K562 (cell line): Measurements from ENCODE around the gene AGAP3. TPM values are rescaled to one million over a fixed set of nuclear protein-coding genes. Genes with fewer than 3 reads are reported as not detected.
A peak's percentile ranks its signal among the peaks of the same experiment; 100 is the strongest.

Experiments used
- ATF6 ChIP-seq: sonication (generic); formaldehyde crosslinking; IDR thresholded peaks from 2 replicates; pipeline ENCODE4 v1.4.0; 2020; ENCODE audit warnings: mild to moderate bottlenecking, missing genetic modification reagents
- CREM ChIP-seq: IDR thresholded peaks from 2 replicates; pipeline ENCODE4 v1.6.1; 2014; ENCODE audit warnings: antibody characterized with exemption, low read depth
- DMBX1 ChIP-seq: fragments of 250-450 bp; sonication (Bioruptor Pico); IDR thresholded peaks from 2 replicates; pipeline ENCODE4 v1.8.0; 2022; ENCODE audit warnings: inconsistent platforms, mild to moderate bottlenecking, moderate library complexity, borderline replicate concordance
- ELF2 ChIP-seq: fragments of 250-450 bp; sonication (Bioruptor Pico); IDR thresholded peaks from 2 replicates; pipeline ENCODE4 v1.5.0; 2021; ENCODE audit warnings: mild to moderate bottlenecking
- GMEB1 ChIP-seq: fragments of 250-450 bp; sonication (Bioruptor Pico); IDR thresholded peaks from 2 replicates; pipeline ENCODE4 v1.4.0; 2020; ENCODE audit warnings: mild to moderate bottlenecking
- KDM1A ChIP-seq, 2 experiments: fragments of 450-650 bp; IDR thresholded peaks; 2 replicates each; pipeline ENCODE4 v1.6.1; 2016; ENCODE audit warnings: mild to moderate bottlenecking in 2 of 2
- MIER1 ChIP-seq: fragments of 450-650 bp; IDR thresholded peaks from 2 replicates; pipeline ENCODE4 v1.6.1; 2016; ENCODE audit warnings: antibody characterized with exemption, mild to moderate bottlenecking, low read depth
- MYC ChIP-seq, 2 experiments: fragments of 250-450 bp in 1 of 2; sonication (Bioruptor Pico) in 1 of 2; IDR thresholded peaks; 2 replicates each; pipeline versions ENCODE4 v1.5.1 to v1.6.1; 2012 to 2021; ENCODE audit warnings: low read depth in 2 of 2, borderline replicate concordance in 1 of 2, improper control_type of control experiment in 1 of 2, low read length in 1 of 2, mild to moderate bottlenecking in 1 of 2, moderate library complexity in 1 of 2
- NFE2L1 ChIP-seq: fragments of 450-650 bp; IDR thresholded peaks from 2 replicates; pipeline ENCODE4 v1.6.1; 2016; ENCODE audit warnings: missing genetic modification characterization, low read depth, mild to moderate bottlenecking, missing compliant biosample characterization, moderate library complexity, borderline replicate concordance
- NR1H2 ChIP-seq: sonication (generic); formaldehyde crosslinking; IDR thresholded peaks from 2 replicates; pipeline ENCODE4 v1.4.0; 2020; ENCODE audit warnings: mild to moderate bottlenecking, missing genetic modification reagents
- PTBP1 ChIP-seq: fragments of 200-400 bp; formaldehyde crosslinking; IDR thresholded peaks from 2 replicates; pipeline ENCODE4 v1.6.1; 2017; ENCODE audit warnings: low read depth, low read length
- RBM39 ChIP-seq: fragments of 200-400 bp; formaldehyde crosslinking; optimal IDR thresholded peaks from 2 replicates; pipeline ENCODE3; 2018; ENCODE audit warnings: low read depth, low read length
- SAFB2 ChIP-seq: fragments of 200-400 bp; formaldehyde crosslinking; IDR thresholded peaks from 2 replicates; pipeline ENCODE4 v1.6.1; 2018; ENCODE audit warnings: borderline replicate concordance, low read length, low read depth, moderate library complexity; ENCODE audit not compliant: severe bottlenecking
- SMAD1 ChIP-seq: fragments of 150-350 bp; IDR thresholded peaks from 2 replicates; pipeline ENCODE4 v1.6.1; 2014; ENCODE audit warnings: low read length, low read depth; ENCODE audit not compliant: partially characterized antibody
- SMAD2 ChIP-seq: fragments of 150-350 bp; IDR thresholded peaks from 2 replicates; pipeline ENCODE4 v1.6.1; 2014; ENCODE audit warnings: low read depth, mild to moderate bottlenecking, low read length
- SUPT5H ChIP-seq: fragments of 450-650 bp; IDR thresholded peaks from 2 replicates; pipeline ENCODE4 v1.6.1; 2016
- TCF7 ChIP-seq: sonication (generic); IDR thresholded peaks from 2 replicates; pipeline ENCODE4 v1.6.1; 2016; ENCODE audit warnings: antibody characterized with exemption, borderline replicate concordance
- TEAD1 ChIP-seq, 2 experiments: fragments of 450-650 bp in 1 of 2; sonication (generic) in 1 of 2; formaldehyde crosslinking; IDR thresholded peaks; 2 replicates each; pipeline versions ENCODE4 v1.4.0 to v1.8.0; 2020 to 2022; ENCODE audit warnings: mild to moderate bottlenecking in 2 of 2, missing genetic modification reagents in 1 of 2
- TOE1 ChIP-seq, 2 experiments: fragments of 450-650 bp in 1 of 2; sonication (generic) in 1 of 2; formaldehyde crosslinking in 1 of 2; IDR thresholded peaks; 2 replicates each; pipeline versions ENCODE4 v1.7.1 to v1.8.0; 2016 to 2022; ENCODE audit warnings: borderline replicate concordance in 2 of 2, mild to moderate bottlenecking in 2 of 2, antibody characterized with exemption in 1 of 2, inconsistent platforms in 1 of 2, low read depth in 1 of 2, missing genetic modification reagents in 1 of 2, moderate library complexity in 1 of 2
- ZBTB34 ChIP-seq: fragments of 250-450 bp; sonication (Bioruptor Pico); IDR thresholded peaks from 2 replicates; pipeline ENCODE4 v1.8.0; 2021; ENCODE audit warnings: mild to moderate bottlenecking, moderate library complexity
- ZFP1 ChIP-seq: fragments of 450-650 bp; formaldehyde crosslinking; IDR thresholded peaks from 2 replicates; pipeline ENCODE4 v1.4.0; 2020; ENCODE audit warnings: mild to moderate bottlenecking, mixed read lengths
- ZNF143 ChIP-seq: sonication (generic); formaldehyde crosslinking; IDR thresholded peaks from 2 replicates; pipeline ENCODE4 v1.9.0; 2022; ENCODE audit warnings: mild to moderate bottlenecking, missing genetic modification reagents
- ZNF584 ChIP-seq: fragments of 200-800 bp; sonication (Bioruptor generic); IDR thresholded peaks from 2 replicates; pipeline ENCODE4 v1.6.1; 2016; ENCODE audit warnings: low read depth, mild to moderate bottlenecking, missing genetic modification characterization, missing compliant biosample characterization
- polyA plus RNA-seq, 8 experiments: library from polyadenylated mRNA; depleted of rRNA in 4 of 8; stranded (reverse) in 5 of 8; unstranded in 3 of 8; fragments of >200 nt; fragmentation: Nextera tagmentation in 2 of 8; fragmentation: Illumina TruSeq in 1 of 8; extraction: Ambion mirVana in 2 of 8; extraction: Trizol in 1 of 8; gene quantifications; 2 replicates each; pipeline versions ENCODE4 v1.2.1 to v1.2.3, GENCODE V29; 2011 to 2014; ENCODE audit warnings: inconsistent platforms in 1 of 8, missing spikeins in 1 of 8
- total RNA-seq, 7 experiments: library from RNA; depleted of rRNA in 6 of 7; stranded (reverse); fragments of >200 nt in 6 of 7; fragmentation: Illumina TruSeq in 2 of 7; extraction: Trizol in 2 of 7; gene quantifications; 2 replicates each; pipeline versions ENCODE4 v1.2.1 to v1.2.3, GENCODE V29; 2011 to 2021; ENCODE audit warnings: low replicate concordance in 1 of 7

The AGAP3 gene
- total and polyA plus RNA-seq, 9 of the 15 experiments (the other 6 are each of a cell fraction or from before 2014, with no cell fraction given) = 3.4 to 208 (median 62.2) TPM

GRCh38 chr7:151062399-151063211 is 23.7 kb upstream of the AGAP3 start (continued):
- TF ChIP-seq TCF7 = no peak
- no peak for TF ChIP-seq NFE2L1 (tag)
- TF ChIP-seq DMBX1 (CRISPR knock-in tag) = no peak
- no peak for TF ChIP-seq RBM39
- no peak; the same call in 1 of the 2 replicates for TF ChIP-seq ZFP1 (CRISPR knock-in tag)
- no peak for TF ChIP-seq SMAD2
- peak; percentile 54; the same call in 1 of the 2 replicates for TF ChIP-seq TOE1 (IDR thresholded peaks at IDR 0.05; ENCODE audit: borderline replicate concordance)
- TF ChIP-seq TOE1 (CRISPR knock-in tag; IDR thresholded peaks at IDR 0.05; ENCODE audit: borderline replicate concordance, low read depth) = no peak
- peak; percentile 99 for TF ChIP-seq MYC (IDR thresholded peaks at IDR 0.05; ENCODE audit: low read depth, low read length)
- TF ChIP-seq MYC (CRISPR knock-in tag; IDR thresholded peaks at IDR 0.05; ENCODE audit: borderline replicate concordance, low read depth) = peak; percentile 95
- TF ChIP-seq KDM1A (IDR thresholded peaks at IDR 0.05) = no peak
- no peak for TF ChIP-seq ZNF143
- peak; percentile 44; the same call in 1 of the 2 replicates for TF ChIP-seq MIER1
- peak; percentile 48; the same call in 1 of the 2 replicates for TF ChIP-seq CREM
- TF ChIP-seq PTBP1 = no peak
- TF ChIP-seq NR1H2 (CRISPR knock-in tag) = no peak; the same call in 1 of the 2 replicates
- TF ChIP-seq SAFB2 = no peak
- peak; percentile 49; the same call in 1 of the 2 replicates for TF ChIP-seq SUPT5H
- peak; percentile 91 for TF ChIP-seq ATF6
- TF ChIP-seq ZBTB34 = no peak
- TF ChIP-seq SMAD1 = no peak
- TF ChIP-seq TEAD1 (CRISPR knock-in tag; IDR thresholded peaks at IDR 0.05) = no peak
- TF ChIP-seq ELF2 (CRISPR knock-in tag) = peak; percentile 49; the same call in 1 of the 2 replicates
- TF ChIP-seq GMEB1 (CRISPR knock-in tag) = no peak
- no peak for TF ChIP-seq ZNF584 (CRISPR knock-in tag)
